OCI-LY1 (cell line): ENCODE results near the gene TRPV4.

Experiments
- CTCF ChIP-seq: fragments of 200-600 bp; sonication (generic), shearing (Covaris generic); IDR thresholded peaks from 2 replicates; pipeline ENCODE4 v1.5.1; 2017; ENCODE audit warnings: mild to moderate bottlenecking, antibody characterized with exemption, low read length, moderate library complexity, mixed read lengths
- EZH2 ChIP-seq: fragments of 200-600 bp; sonication (generic), shearing (Covaris generic); IDR thresholded peaks from 2 replicates; pipeline ENCODE4 v1.8.0; 2017; ENCODE audit warnings: borderline replicate concordance, mixed run types, mild to moderate bottlenecking, antibody characterized with exemption, low read length, moderate library complexity, mixed read lengths

GRCh38 chr12:109737631-109738030 is 95.6 kb downstream of the TRPV4 start:
- TF ChIP-seq CTCF, result no peak
- no peak for TF ChIP-seq EZH2
